HEK293 (cell line): Measurements from ENCODE around the gene HOXA4.
A peak's percentile ranks its signal among the peaks of the same experiment; 100 is the strongest.

Source experiments
- CTCF ChIP-seq: fragments of 450-650 bp; formaldehyde crosslinking; IDR thresholded peaks from 2 replicates; pipeline ENCODE4 v1.5.1; 2016; ENCODE audit warnings: missing biosample characterization, missing genetic modification characterization
- KLF10 ChIP-seq: fragments of 450-650 bp; IDR thresholded peaks from 2 replicates; pipeline ENCODE4 v1.5.1; 2018; ENCODE audit warnings: missing biosample characterization, mild to moderate bottlenecking, missing genetic modification characterization
- OSR2 ChIP-seq: fragments of 450-650 bp; formaldehyde crosslinking; IDR thresholded peaks from 2 replicates; pipeline ENCODE4 v1.5.1; 2016; ENCODE audit warnings: missing biosample characterization, missing genetic modification characterization
- OVOL3 ChIP-seq: fragments of 450-650 bp; formaldehyde crosslinking; IDR thresholded peaks from 2 replicates; pipeline ENCODE4 v1.5.1; 2016; ENCODE audit warnings: missing biosample characterization, missing genetic modification characterization
- SP7 ChIP-seq: fragments of 450-650 bp; formaldehyde crosslinking; IDR thresholded peaks from 2 replicates; pipeline ENCODE4 v1.5.1; 2016; ENCODE audit warnings: missing biosample characterization, missing genetic modification characterization
- ZBTB11 ChIP-seq: fragments of 450-650 bp; formaldehyde crosslinking; conservative IDR thresholded peaks from 2 replicates; pipeline ENCODE4 v1.5.1; 2016; ENCODE audit warnings: low read depth, missing biosample characterization, missing genetic modification characterization
- ZBTB17 ChIP-seq: fragments of 450-650 bp; formaldehyde crosslinking; IDR thresholded peaks from 2 replicates; pipeline ENCODE4 v1.5.1; 2016; ENCODE audit warnings: missing biosample characterization, missing genetic modification characterization
- ZBTB8A ChIP-seq: fragments of 450-650 bp; formaldehyde crosslinking; IDR thresholded peaks from 2 replicates; pipeline ENCODE4 v1.5.1; 2016; ENCODE audit warnings: missing biosample characterization, missing genetic modification characterization
- ZNF10 ChIP-seq: fragments of 450-650 bp; formaldehyde crosslinking; IDR thresholded peaks from 2 replicates; pipeline ENCODE4 v1.5.1; 2017; ENCODE audit warnings: missing biosample characterization, missing genetic modification characterization
- ZNF16 ChIP-seq: fragments of 450-650 bp; formaldehyde crosslinking; IDR thresholded peaks from 2 replicates; pipeline ENCODE4 v1.5.1; 2016; ENCODE audit warnings: low read depth, missing biosample characterization, missing genetic modification characterization
- ZNF23 ChIP-seq: fragments of 450-650 bp; formaldehyde crosslinking; IDR thresholded peaks from 2 replicates; pipeline ENCODE4 v1.5.1; 2016; ENCODE audit warnings: missing biosample characterization, missing genetic modification characterization, borderline replicate concordance
- ZNF266 ChIP-seq: fragments of 450-650 bp; formaldehyde crosslinking; IDR thresholded peaks from 2 replicates; pipeline ENCODE4 v1.5.1; 2016; ENCODE audit warnings: missing biosample characterization, missing genetic modification characterization, low read depth
- ZNF37A ChIP-seq: fragments of 450-650 bp; IDR thresholded peaks from 2 replicates; pipeline ENCODE4 v1.5.1; 2018; ENCODE audit warnings: missing biosample characterization, missing genetic modification characterization
- ZNF391 ChIP-seq: fragments of 450-650 bp; formaldehyde crosslinking; IDR thresholded peaks from 2 replicates; pipeline ENCODE4 v1.5.1; 2016; ENCODE audit warnings: low read depth, missing biosample characterization, missing genetic modification characterization, borderline replicate concordance
- ZNF398 ChIP-seq: fragments of 450-650 bp; formaldehyde crosslinking; IDR thresholded peaks from 2 replicates; pipeline ENCODE4 v1.5.1; 2017; ENCODE audit warnings: missing biosample characterization, missing genetic modification characterization
- ZNF426 ChIP-seq: fragments of 450-650 bp; formaldehyde crosslinking; IDR thresholded peaks from 2 replicates; pipeline ENCODE4 v1.5.1; 2017; ENCODE audit warnings: missing biosample characterization, missing genetic modification characterization, mild to moderate bottlenecking, inconsistent platforms, moderate library complexity
- ZNF510 ChIP-seq: fragments of 450-650 bp; formaldehyde crosslinking; IDR thresholded peaks from 2 replicates; pipeline ENCODE4 v1.5.1; 2018; ENCODE audit warnings: mild to moderate bottlenecking, missing genetic modification characterization, missing biosample characterization; ENCODE audit not compliant: insufficient replicate concordance
- ZNF549 ChIP-seq: fragments of 450-650 bp; IDR thresholded peaks from 2 replicates; pipeline ENCODE4 v1.5.1; 2018; ENCODE audit warnings: missing biosample characterization, missing genetic modification characterization, mild to moderate bottlenecking, inconsistent platforms, moderate library complexity
- ZNF660 ChIP-seq: fragments of 450-650 bp; IDR thresholded peaks from 2 replicates; pipeline ENCODE4 v1.5.1; 2018; ENCODE audit warnings: missing biosample characterization, mild to moderate bottlenecking, missing genetic modification characterization
- ZNF677 ChIP-seq: fragments of 450-650 bp; IDR thresholded peaks from 2 replicates; pipeline ENCODE4 v1.5.0; 2018; ENCODE audit warnings: missing biosample characterization, mild to moderate bottlenecking, missing genetic modification characterization, moderate library complexity
- ZNF792 ChIP-seq: fragments of 450-650 bp; formaldehyde crosslinking; IDR thresholded peaks from 2 replicates; pipeline ENCODE4 v1.5.1; 2016; ENCODE audit warnings: missing biosample characterization, missing genetic modification characterization
- ZSCAN18 ChIP-seq: fragments of 450-650 bp; formaldehyde crosslinking; IDR thresholded peaks from 2 replicates; pipeline ENCODE4 v1.5.1; 2016; ENCODE audit warnings: missing biosample characterization, missing genetic modification characterization
- ZSCAN5A ChIP-seq: fragments of 450-650 bp; formaldehyde crosslinking; IDR thresholded peaks from 2 replicates; pipeline ENCODE4 v1.5.1; 2016; ENCODE audit warnings: missing biosample characterization, missing genetic modification characterization
- TF ChIP-seq, protein P1 (sequence below): fragments of 450-650 bp; formaldehyde crosslinking; IDR thresholded peaks from 2 replicates; pipeline ENCODE4 v1.5.1; 2017; ENCODE audit warnings: missing biosample characterization, missing genetic modification characterization
- TF ChIP-seq, protein P2 (sequence below): fragments of 450-650 bp; formaldehyde crosslinking; IDR thresholded peaks from 2 replicates; pipeline ENCODE4 v1.5.1; 2016; ENCODE audit warnings: missing biosample characterization, missing genetic modification characterization
- TF ChIP-seq, protein P3 (sequence below): fragments of 450-650 bp; formaldehyde crosslinking; IDR thresholded peaks from 2 replicates; pipeline ENCODE4 v1.5.1; 2016; ENCODE audit warnings: missing biosample characterization, missing genetic modification characterization

HOXA4 gene

DNA sequence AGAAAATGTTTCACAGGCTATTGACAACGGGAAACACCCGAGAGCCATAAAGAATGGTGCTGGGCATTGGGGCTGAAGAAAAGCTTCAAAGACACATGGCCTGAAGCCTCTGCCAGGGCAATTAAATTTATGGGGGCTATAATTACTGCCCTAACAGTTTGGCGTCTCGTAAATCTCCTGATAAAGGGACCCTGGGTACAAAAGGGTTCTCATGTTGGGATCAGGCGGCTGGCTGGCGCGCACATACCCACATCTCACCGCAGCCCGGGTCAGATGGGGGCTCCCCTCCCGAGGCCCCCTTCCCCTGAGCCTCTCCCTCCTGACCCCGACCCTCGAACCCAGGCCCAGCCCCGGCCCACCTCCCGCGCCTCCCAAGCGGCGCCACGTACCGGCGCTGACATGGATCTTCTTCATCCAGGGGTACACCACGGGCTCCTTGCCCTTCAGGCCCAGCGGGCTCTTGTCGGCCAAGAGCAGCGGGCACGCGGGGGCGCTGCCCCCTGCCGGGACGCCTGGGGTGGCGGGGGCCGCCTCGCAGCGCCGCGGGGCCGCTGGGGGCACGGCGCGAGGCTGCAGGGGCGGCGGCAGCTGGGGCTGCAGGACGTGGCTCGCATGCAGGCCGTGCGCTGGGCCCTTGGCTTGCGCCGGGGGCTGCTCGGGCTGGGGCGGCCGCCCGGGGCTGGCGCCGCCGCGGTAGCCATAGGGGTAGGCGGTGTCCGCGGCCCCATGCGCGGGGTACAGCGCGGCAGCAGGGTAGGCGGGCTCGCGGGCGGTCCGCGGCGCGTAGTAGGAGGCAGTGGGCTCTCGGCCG is 623 bp downstream of the HOXA4 start (continued):
- TF ChIP-seq ZNF398 = no peak
- peak; percentile 94 for TF ChIP-seq ZBTB8A
- TF ChIP-seq, protein P1, sequence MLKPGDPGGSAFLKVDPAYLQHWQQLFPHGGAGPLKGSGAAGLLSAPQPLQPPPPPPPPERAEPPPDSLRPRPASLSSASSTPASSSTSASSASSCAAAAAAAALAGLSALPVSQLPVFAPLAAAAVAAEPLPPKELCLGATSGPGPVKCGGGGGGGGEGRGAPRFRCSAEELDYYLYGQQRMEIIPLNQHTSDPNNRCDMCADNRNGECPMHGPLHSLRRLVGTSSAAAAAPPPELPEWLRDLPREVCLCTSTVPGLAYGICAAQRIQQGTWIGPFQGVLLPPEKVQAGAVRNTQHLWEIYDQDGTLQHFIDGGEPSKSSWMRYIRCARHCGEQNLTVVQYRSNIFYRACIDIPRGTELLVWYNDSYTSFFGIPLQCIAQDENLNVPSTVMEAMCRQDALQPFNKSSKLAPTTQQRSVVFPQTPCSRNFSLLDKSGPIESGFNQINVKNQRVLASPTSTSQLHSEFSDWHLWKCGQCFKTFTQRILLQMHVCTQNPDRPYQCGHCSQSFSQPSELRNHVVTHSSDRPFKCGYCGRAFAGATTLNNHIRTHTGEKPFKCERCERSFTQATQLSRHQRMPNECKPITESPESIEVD (tag by site-specific recombination) = peak; percentile 82
- TF ChIP-seq ZNF660 (tag by site-specific recombination) = peak; percentile 51; the same call in 1 of the 2 replicates
- TF ChIP-seq ZNF677 (tag by site-specific recombination) = no peak
- no peak for TF ChIP-seq ZNF10
- no peak for TF ChIP-seq ZSCAN18 (tag by site-specific recombination)
- no peak for TF ChIP-seq ZNF549 (tag by site-specific recombination)
- no peak for TF ChIP-seq ZNF391 (tag by site-specific recombination)
- 0 out of 2 replicates have a peak, but pooled peaks have one; percentile 49 for TF ChIP-seq CTCF (tag by site-specific recombination)
- no peak for TF ChIP-seq ZNF16 (tag by site-specific recombination)
- TF ChIP-seq SP7 (tag by site-specific recombination) = peak; percentile 97
- TF ChIP-seq OSR2 = peak; percentile 66
- TF ChIP-seq ZNF37A (tag by site-specific recombination) = no peak
- TF ChIP-seq ZNF426 = no peak
- TF ChIP-seq, protein P2, sequence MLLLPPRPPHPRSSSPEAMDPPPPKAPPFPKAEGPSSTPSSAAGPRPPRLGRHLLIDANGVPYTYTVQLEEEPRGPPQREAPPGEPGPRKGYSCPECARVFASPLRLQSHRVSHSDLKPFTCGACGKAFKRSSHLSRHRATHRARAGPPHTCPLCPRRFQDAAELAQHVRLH (tag by site-specific recombination) = peak; percentile 88
- TF ChIP-seq ZBTB17 (tag by site-specific recombination) = no peak
- TF ChIP-seq ZNF510 (tag by site-specific recombination) = no peak
- no peak for TF ChIP-seq ZNF792 (tag by site-specific recombination)
- TF ChIP-seq ZSCAN5A (tag by site-specific recombination) = no peak
- TF ChIP-seq, protein P3, sequence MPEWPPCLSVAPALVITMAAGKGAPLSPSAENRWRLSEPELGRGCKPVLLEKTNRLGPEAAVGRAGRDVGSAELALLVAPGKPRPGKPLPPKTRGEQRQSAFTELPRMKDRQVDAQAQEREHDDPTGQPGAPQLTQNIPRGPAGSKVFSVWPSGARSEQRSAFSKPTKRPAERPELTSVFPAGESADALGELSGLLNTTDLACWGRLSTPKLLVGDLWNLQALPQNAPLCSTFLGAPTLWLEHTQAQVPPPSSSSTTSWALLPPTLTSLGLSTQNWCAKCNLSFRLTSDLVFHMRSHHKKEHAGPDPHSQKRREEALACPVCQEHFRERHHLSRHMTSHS = peak; percentile 58; the same call in 1 of the 2 replicates
- no peak for TF ChIP-seq ZNF23 (tag by site-specific recombination)
- TF ChIP-seq ZBTB11 (tag by site-specific recombination) = no peak; the same call in 1 of the 2 replicates
- TF ChIP-seq OVOL3 (tag by site-specific recombination) = peak; percentile 41
- no peak for TF ChIP-seq ZNF266 (tag by site-specific recombination)
- TF ChIP-seq KLF10 (tag by site-specific recombination) = peak; percentile 80; the same call in 1 of the 2 replicates
